Left lung (tissue), 14 donors: ENCODE data around the gene KRTAP5-9. TPM values are rescaled to one million over a fixed set of nuclear protein-coding genes. Genes with fewer than 3 reads are reported as not detected.

ENCODE experiments used
- ATAC-seq: fragments of 200-7000 bp; cut with Tn5 transposase; one replicate; pipeline ENCODE4 v1.9.1; 2020; ENCODE audit warnings: moderate library complexity
- DNase-seq, 4 donors: peaks; one replicate each; pipeline ENCODE4 v3.0.0-alpha.2; 2013 to 2020
- H3K27ac ChIP-seq, 2 donors: fragments of 200-600 bp; sonication (generic) in 1 of 2; one replicate each; pipeline versions ENCODE4 v1.5.0 to v1.8.0; 2020 to 2021
- H3K27me3 ChIP-seq, 2 donors: fragments of 200-600 bp; sonication (generic) in 1 of 2; one replicate each; pipeline versions ENCODE4 v1.5.0 to v1.8.0; 2020 to 2021
- H3K36me3 ChIP-seq, 2 donors: fragments of 200-600 bp; sonication (generic) in 1 of 2; one replicate each; pipeline versions ENCODE4 v1.5.0 to v1.8.0; 2020 to 2021
- H3K4me1 ChIP-seq, 2 donors: fragments of 200-600 bp; one replicate each; pipeline ENCODE4 v1.8.0; 2021
- H3K4me3 ChIP-seq, 2 donors: fragments of 200-600 bp; sonication (generic) in 1 of 2; one replicate each; pipeline versions ENCODE4 v1.5.0 to v1.8.0; 2020 to 2021; ENCODE audit warnings: mild to moderate bottlenecking in 1 of 2
- H3K9me3 ChIP-seq, 2 donors: fragments of 200-600 bp; sonication (generic) in 1 of 2; one replicate each; pipeline versions ENCODE4 v1.5.0 to v1.8.0; 2020 to 2021
- CTCF ChIP-seq, 2 donors: fragments of 200-600 bp; sonication (generic) in 1 of 2; IDR thresholded peaks; one replicate each; pipeline versions ENCODE4 v1.5.0 to v1.8.0; 2021; ENCODE audit warnings: antibody characterized with exemption in 2 of 2
- intact Hi-C, 2 donors: fragments of 100-400 bp; cut with DNase I; formaldehyde crosslinking; loops; one replicate each; pipeline versions ENCODE4 v1.11.2 to v1.14.2; 2022
- long read RNA-seq, 12 donors: library from polyadenylated mRNA in 2 of 12; unstranded in 2 of 12; transcript quantifications; one replicate each; pipeline ENCODE4 v2.0.0 and lab custom pipeline, GENCODE V29; 2019 to 2026
- polyA plus RNA-seq, 6 donors: library from polyadenylated mRNA; unstranded; fragments of 120-200 nt; gene quantifications; one replicate each; pipeline ENCODE4 v1.2.1, GENCODE V29; 2013; ENCODE audit not compliant: insufficient read length in 6 of 6
- total RNA-seq, 2 donors: library from RNA; stranded (reverse); fragmentation: NEBNext Ultra II Directional; extraction: Animal tissue kit (Norgen Biotek cat#: 25700); gene quantifications; one replicate each; pipeline ENCODE4 v1.2.1, GENCODE V29; 2021
- donor health status: DM: no; HTN: yes; CAD: no.
- donor health status: DM: no; HTN: no; CAD: no.

Gene KRTAP5-9
- total RNA-seq = under 1 TPM; 0.20 to 0.24 TPM
- under 1 TPM; 0.26 to 0.52 (median 0.41) TPM for polyA plus RNA-seq
- long read RNA-seq, donor 1 = 0 reads
- long read RNA-seq, donor 2, partial matches to known transcripts = 0 of 1 reads
- long read RNA-seq, donor 2, other reads (novel, unspliced or antisense) = 0 of 1 reads
- long read RNA-seq, donor 3 = 0 reads
- long read RNA-seq, donor 4 = 0 reads
- long read RNA-seq, donor 5, partial matches to known transcripts = 0 of 1 reads
- long read RNA-seq, donor 5, other reads (novel, unspliced or antisense) = 0 of 1 reads
- long read RNA-seq, donor 6 = 0 reads
- long read RNA-seq, donor 7 = 0 reads
- long read RNA-seq, donor 8 = 0 reads
- long read RNA-seq, donor 9 = 0 reads
- long read RNA-seq, donor 10 = 0 reads
- long read RNA-seq, donor 11 = 0 reads
- long read RNA-seq, donor 12 = 0 reads

DNA sequence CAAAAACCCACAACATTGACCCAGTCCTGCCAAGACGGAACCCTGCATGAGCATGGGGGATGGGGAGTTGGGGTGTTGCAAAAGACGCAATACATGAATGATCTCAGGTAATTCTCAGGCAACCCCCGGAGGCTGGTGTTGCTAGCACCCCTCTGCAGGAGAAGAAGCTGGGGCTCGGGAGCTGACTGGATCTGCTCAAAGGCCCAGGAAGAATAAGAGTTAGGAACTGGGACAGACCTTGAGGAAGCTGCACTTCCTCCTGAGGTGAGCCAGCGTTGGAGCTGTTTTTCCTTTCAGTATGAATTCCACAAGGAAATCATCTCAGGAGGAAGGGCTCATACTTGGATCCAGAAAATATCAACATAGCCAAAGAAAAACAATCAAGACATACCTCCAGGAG, at the start of gene KRTAP5-9:
KRTAP5-9 (plus strand) TSS at position 301 of the 400 bp plus-strand sequence. CDS start 238 bp downstream, outside the sequence.
- Histone ChIP-seq H3K9me3 (no peaks in the 10 kb centered on the region), H3K27me3 (no peaks in the 10 kb centered on the region), H3K4me3 (no peak within 1 kb of the TSS), H3K27ac (no peak within 1 kb of the TSS), H3K36me3 (no peaks in the 10 kb centered on the region), H3K4me1 (no peaks in the 10 kb centered on the region)
- TF ChIP-seq CTCF (IDR thresholded peaks at IDR 0.05) = no peak
- intact Hi-C loops = no loop called here
- no peak for DNase-seq
- no peak for ATAC-seq

- no peak for TF ChIP-seq CTCF (IDR thresholded peaks at IDR 0.05)
- Histone ChIP-seq H3K36me3 (peaks cover 0 to 91% of the 10 kb centered on the region in 2 donors), H3K27me3 (no peaks in the 10 kb centered on the region), H3K4me3 (no peak overlapping the region), H3K4me1 (peaks cover 0 to 6% of the 10 kb centered on the region in 2 donors), H3K27ac (no peak overlapping the region), H3K9me3 (no peaks in the 10 kb centered on the region)
- intact Hi-C loops = no loop called here
- DNase-seq (peak in 1 of 4 donors; percentile 10), ATAC-seq (no peak)
Observed at GRCh38 chr11:71499125-71499524, 49.1 kb upstream of the KRTAP5-9 start.

GRCh38 chr11:71499546-71499945, 48.7 kb upstream of the KRTAP5-9 start:
- Histone ChIP-seq H3K27me3 (no peaks in the 10 kb centered on the region), H3K9me3 (no peaks in the 10 kb centered on the region), H3K4me3 (no peak overlapping the region), H3K27ac (no peak overlapping the region), H3K4me1 (peaks cover 0 to 6% of the 10 kb centered on the region in 2 donors), H3K36me3 (peaks cover 0 to 91% of the 10 kb centered on the region in 2 donors)
- intact Hi-C loops = no loop called here
- ATAC-seq = no peak
- no peak for TF ChIP-seq CTCF (IDR thresholded peaks at IDR 0.05)
- no peak for DNase-seq

DNA sequence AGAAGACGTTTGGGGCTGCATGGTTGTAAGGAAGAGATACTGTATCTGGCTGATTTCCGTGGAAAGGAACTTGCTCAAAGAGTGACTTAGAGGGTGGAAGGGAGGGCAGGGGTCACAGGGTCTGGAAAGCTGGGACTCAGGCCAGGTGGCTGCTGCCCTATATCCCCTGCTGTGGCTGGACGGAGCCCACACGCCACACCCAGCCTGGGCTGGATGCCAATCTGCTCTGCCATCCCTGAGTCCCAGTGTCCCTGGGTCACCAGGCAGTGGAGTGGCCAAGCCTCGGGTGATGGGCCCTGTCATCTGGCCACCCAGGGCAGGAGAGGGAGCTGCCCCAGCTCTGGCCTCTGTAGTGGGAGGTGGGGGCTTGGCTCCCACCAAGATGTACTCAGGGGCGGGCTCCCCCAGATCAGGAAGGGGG, 47.6 kb upstream of the KRTAP5-9 start:
- no peak for TF ChIP-seq CTCF (IDR thresholded peaks at IDR 0.05)
- peak in 1 of 4 donors; percentile 10 for DNase-seq
- intact Hi-C loops = no loop called here

More for the DNA sequence above, 47.6 kb upstream of the KRTAP5-9 start:
- H3K27me3 ChIP-seq = no peaks in the 10 kb centered on the region
- no peak overlapping the region for H3K27ac ChIP-seq
- no peak for ATAC-seq
- no peak overlapping the region for H3K4me3 ChIP-seq
- H3K4me1 ChIP-seq = peaks cover 0 to 6% of the 10 kb centered on the region in 2 donors
- H3K36me3 ChIP-seq = peaks cover 0 to 90% of the 10 kb centered on the region in 2 donors
- no peaks in the 10 kb centered on the region for H3K9me3 ChIP-seq
